ENCODE measurements around the gene BEST2.
A peak's percentile ranks its signal among the peaks of the same experiment; 100 is the strongest.

Gene BEST2

DNA sequence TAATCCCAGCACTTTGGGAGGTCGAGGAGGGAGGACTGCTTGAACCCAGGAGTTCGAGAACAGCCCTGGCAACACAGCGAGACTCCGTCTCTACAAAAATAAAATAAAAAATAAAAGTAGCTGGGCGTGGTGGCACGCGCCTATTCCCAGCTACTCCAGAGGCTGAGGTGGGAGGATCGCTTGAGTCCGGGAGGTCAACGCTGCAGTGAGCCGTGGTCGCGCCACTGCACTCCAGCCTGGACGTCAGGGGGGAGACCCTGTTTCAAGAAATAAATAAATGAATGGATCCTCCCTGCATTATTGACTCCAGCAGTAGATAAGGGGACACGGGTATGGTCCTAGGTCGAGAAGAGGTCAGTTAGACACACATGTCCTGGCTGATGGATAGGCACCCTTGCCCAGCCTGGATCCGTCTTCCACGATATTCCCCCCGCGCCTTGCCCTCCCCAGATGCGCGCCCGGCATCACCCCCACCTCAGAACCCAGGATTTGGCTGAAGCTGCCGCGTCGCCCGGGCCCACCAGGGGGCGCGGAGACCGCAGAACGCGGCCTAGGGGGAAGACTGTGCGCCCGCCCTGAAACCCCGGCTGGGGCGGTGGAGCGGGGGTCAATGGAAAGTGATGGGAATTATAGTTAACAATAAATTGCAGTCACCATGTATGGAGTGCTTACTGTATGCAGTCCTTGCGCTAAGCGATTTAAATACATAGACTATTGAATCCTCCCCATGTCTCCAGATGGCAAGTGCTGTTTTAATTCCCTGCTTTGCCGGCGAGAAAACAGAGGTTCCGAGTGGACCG is 25.8 kb downstream of the BEST2 start:
- Mint-ChIP-seq H3K27ac (peak overlapping the region; percentile 99 to 100 (median 99)), H3K36me3 (ENCODE audit: low read depth) (no peaks in the 10 kb centered on the region), H3K4me1 (peaks cover 33% of the 10 kb centered on the region), H3K27me3 (ENCODE audit: low read depth) (no peaks in the 10 kb centered on the region), H3K4me3 (peak overlapping the region; percentile 86 to 91 (median 88)), H3K9me3 (no peaks in the 10 kb centered on the region)
- TF ChIP-seq, protein P1, sequence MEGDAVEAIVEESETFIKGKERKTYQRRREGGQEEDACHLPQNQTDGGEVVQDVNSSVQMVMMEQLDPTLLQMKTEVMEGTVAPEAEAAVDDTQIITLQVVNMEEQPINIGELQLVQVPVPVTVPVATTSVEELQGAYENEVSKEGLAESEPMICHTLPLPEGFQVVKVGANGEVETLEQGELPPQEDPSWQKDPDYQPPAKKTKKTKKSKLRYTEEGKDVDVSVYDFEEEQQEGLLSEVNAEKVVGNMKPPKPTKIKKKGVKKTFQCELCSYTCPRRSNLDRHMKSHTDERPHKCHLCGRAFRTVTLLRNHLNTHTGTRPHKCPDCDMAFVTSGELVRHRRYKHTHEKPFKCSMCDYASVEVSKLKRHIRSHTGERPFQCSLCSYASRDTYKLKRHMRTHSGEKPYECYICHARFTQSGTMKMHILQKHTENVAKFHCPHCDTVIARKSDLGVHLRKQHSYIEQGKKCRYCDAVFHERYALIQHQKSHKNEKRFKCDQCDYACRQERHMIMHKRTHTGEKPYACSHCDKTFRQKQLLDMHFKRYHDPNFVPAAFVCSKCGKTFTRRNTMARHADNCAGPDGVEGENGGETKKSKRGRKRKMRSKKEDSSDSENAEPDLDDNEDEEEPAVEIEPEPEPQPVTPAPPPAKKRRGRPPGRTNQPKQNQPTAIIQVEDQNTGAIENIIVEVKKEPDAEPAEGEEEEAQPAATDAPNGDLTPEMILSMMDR (IDR thresholded peaks at IDR 0.05; ENCODE audit: unreplicated experiment in 3 of 3) = peak; percentile 96 to 99 (median 96)

DNA sequence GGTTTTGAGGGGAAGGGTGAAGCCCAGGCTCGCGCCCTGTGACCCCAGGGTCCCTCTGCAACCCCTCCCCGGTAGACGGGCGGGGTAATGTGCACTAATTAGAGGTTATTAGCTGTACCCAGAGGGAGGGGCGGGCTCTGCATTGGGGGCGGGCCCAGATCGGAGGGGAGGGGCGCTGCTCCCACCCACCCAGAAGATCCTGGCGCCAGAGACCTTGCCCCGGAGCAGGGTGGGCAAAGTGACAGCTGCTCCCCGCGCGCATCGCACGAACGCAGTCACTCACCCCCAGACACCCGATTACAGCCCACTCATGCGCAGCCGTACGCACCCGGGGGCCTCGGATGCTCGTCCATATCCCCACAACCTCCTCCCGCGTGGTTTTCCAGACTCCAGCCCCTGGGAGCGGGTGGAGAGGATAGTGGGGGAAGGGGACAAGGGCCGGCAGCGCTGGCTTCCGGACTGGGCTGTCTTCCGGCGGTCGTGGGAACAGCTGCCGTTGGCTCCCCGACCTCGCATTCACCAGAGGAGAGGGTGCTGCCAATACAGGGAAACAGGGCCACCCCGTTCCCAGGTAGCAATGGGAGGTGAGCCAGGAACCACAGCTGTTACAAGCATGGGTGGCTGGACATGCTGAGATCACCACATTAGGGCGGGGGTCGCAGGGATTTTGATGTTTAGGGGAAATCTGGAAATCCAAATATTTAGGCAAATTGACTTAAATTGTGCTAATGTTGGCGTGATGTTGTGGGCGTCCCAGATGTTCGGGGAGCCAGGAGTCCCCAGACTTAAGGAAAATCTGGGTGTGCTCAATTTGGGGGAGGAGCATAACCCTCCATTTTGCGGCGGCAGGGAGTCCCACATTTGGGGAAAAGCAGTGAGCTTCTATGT is 26.7 kb downstream of the BEST2 start:
- Mint-ChIP-seq H3K9me3 (no peaks in the 10 kb centered on the region), H3K36me3 (ENCODE audit: low read depth) (no peaks in the 10 kb centered on the region), H3K4me3 (peak overlapping the region; percentile 86 to 91 (median 88)), H3K4me1 (peaks cover 33% of the 10 kb centered on the region), H3K27ac (peak overlapping the region; percentile 99 to 100 (median 99)), H3K27me3 (ENCODE audit: low read depth) (no peaks in the 10 kb centered on the region)
- TF ChIP-seq, protein P1 (IDR thresholded peaks at IDR 0.05; ENCODE audit: unreplicated experiment in 3 of 3) = no peak

DNA sequence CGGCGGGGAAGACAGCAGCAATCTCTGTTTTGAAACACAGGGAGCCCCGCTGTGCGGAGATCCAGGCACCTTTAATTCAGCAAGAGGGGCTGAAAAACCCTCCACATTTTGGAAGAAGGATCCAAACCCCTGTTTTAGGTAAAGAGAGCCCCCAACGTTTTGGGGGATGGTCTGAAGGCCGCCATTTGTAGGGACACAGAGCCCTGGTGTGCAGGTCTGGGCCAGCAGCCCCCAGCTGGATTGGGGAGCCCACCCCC is 27.2 kb downstream of the BEST2 start:
- peak overlapping the region; percentile 86 to 91 (median 88) for H3K4me3 Mint-ChIP-seq
- no peaks in the 10 kb centered on the region for H3K27me3 Mint-ChIP-seq (ENCODE audit: low read depth)
- no peaks in the 10 kb centered on the region for H3K36me3 Mint-ChIP-seq (ENCODE audit: low read depth)
- no peaks in the 10 kb centered on the region for H3K9me3 Mint-ChIP-seq
- H3K4me1 Mint-ChIP-seq = peaks cover 32% of the 10 kb centered on the region
- TF ChIP-seq, protein P1 (IDR thresholded peaks at IDR 0.05; ENCODE audit: unreplicated experiment in 3 of 3) = no peak
- peak overlapping the region; percentile 99 to 100 (median 99) for H3K27ac Mint-ChIP-seq

DNA sequence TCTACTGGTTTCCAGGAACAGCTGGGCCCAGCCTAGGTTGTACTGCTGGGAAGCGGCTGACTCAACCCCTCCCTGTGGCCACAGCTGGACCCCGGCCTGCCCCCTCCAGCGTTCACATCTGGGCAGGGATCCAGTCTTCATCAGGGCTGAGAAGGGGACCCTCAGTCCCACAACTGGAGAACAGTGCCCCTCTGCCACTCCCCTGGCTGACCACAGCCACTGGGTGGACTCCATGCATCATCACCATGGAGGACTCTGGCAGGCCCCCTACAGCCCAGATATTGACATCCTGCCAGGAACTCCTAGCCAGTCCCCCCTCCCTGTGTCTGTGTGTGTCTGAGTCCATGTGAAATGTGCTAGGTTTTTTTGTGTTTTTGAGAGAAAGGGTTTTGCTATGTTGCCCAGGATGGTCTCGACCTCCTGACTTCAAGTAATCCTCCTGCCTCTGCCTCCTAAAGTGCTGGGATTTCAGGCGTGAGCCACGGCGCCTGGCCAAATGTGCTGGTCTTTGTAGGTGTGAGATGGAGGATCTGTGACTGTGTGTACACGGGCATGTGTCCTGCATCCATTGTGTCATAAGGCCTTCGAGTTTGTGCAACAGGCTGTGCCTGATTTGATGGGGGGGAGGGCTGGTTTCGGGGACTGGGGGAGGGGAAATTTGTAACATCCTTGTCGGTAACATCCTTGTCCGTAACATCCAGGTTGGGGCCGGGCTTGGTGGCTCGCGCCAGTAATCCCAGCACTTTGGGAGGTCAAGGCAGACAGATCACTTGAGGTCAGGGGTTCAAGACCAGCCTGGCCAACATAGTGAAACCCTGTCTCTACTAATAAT is 27.8 kb downstream of the BEST2 start:
- TF ChIP-seq, protein P1 (IDR thresholded peaks at IDR 0.05; ENCODE audit: unreplicated experiment in 3 of 3) = no peak
- Mint-ChIP-seq H3K27me3 (ENCODE audit: low read depth) (no peaks in the 10 kb centered on the region), H3K27ac (peak overlapping the region; percentile 99 to 100 (median 99)), H3K9me3 (no peaks in the 10 kb centered on the region), H3K4me1 (peaks cover 30% of the 10 kb centered on the region), H3K4me3 (peak overlapping the region; percentile 81 to 91 (median 88)), H3K36me3 (ENCODE audit: low read depth) (no peaks in the 10 kb centered on the region)

DNA sequence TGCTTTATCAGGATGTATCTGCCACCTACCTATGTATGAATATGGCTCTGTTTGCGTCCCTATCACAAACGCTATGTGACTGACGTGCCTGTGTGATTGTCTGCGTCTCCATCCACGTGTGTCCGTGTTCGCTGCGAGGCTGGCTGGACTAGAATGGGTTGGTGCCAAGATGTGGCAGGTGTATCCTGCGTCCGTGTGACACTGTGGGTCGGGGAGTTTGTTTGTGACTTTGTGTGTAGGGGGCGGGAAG is 30.5 kb downstream of the BEST2 start:
- TF ChIP-seq, protein P1 (IDR thresholded peaks at IDR 0.05; ENCODE audit: unreplicated experiment in 3 of 3) = no peak
- no peaks in the 10 kb centered on the region for H3K36me3 Mint-ChIP-seq (ENCODE audit: low read depth)

More for the DNA sequence above, 30.5 kb downstream of the BEST2 start:
- Mint-ChIP-seq H3K4me3 (peak overlapping the region; percentile 87 to 88 (median 87)), H3K27me3 (ENCODE audit: low read depth) (no peaks in the 10 kb centered on the region), H3K4me1 (peaks cover 30% of the 10 kb centered on the region), H3K9me3 (no peaks in the 10 kb centered on the region), H3K27ac (peak overlapping the region in 2 of 3 experiments; percentile 97 to 98)

Measured in nephron (organoid).